ENCODE data around the gene RPS14. TPM values are rescaled to one million over a fixed set of nuclear protein-coding genes. Genes with fewer than 3 reads are reported as not detected.

RPS14 gene
- total RNA-seq, result 2,051 TPM

DNA sequence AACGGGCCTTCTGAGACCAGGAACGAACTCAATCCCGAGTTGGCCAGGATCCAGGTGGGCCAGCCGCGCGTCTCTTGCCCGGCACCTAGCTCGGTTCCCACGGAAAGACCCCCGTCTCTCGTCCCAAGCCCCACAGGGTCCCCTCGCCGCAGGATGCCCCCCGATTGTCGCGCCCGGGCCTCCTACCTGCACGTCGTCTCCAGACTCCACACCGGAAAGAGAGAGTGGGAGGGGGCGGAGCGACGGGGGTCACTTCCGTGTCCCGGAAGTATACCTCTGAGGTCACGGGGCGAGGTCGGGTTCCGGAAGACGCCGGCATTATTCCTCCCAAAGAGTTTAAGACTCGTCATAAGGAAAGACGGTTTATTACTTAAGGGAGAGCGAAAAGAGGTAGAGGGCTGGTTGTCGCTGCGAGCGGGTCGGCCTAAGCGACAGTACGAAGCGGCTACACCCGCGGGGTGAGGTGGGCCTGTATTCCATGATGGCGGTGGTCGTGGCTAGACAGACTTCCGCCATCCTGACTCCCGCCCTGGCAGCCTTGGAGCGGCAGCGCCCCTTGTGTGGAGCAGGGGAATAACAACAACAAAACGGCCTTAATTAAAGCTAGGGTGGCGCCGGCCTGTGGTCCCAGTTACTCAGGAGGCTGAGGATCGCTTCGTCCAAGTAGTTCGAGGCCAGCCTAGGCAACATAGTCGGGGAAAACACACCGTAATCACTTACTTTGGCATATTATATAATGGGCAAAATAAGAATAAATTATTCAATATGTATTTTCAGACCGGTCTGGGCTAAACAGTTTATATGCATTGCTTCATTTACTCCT lies at the start of gene RPS14:
RPS14 (minus strand) TSS at position 223 of the 823 bp plus-strand sequence. CDS start 2,006 bp downstream, outside the sequence.

GRCh38 chr5:150412319-150413175 lies 37.0 kb downstream of the RPS14 start, which contains the start of gene CD74:
CD74 (minus strand) TSS chr5:150412910; CDS start chr5:150412749, 161 bp downstream.

Other genes with a start within 250 kb of the RPS14 start
- 14.4 TPM for gene CAMK2A, start 160.0 kb downstream of the RPS14 start, total RNA-seq
- gene ARSI, start 146.8 kb downstream of the RPS14 start, total RNA-seq, result 5.3 TPM
- gene TCOF1, start 92.0 kb downstream of the RPS14 start, total RNA-seq, result 22.4 TPM
- 619 TPM for gene CD74, start 36.8 kb downstream of the RPS14 start, total RNA-seq
- 88.0 TPM for gene NDST1, start 58.4 kb upstream of the RPS14 start, total RNA-seq
- gene SYNPO, start 190.9 kb upstream of the RPS14 start, total RNA-seq, result 24.9 TPM
- gene MYOZ3, start 211.5 kb upstream of the RPS14 start, total RNA-seq, result 10.7 TPM

Measured in metanephros (tissue), 1 donor.